ENCODE data around the gene TDP1.

Gene TDP1

DNA sequence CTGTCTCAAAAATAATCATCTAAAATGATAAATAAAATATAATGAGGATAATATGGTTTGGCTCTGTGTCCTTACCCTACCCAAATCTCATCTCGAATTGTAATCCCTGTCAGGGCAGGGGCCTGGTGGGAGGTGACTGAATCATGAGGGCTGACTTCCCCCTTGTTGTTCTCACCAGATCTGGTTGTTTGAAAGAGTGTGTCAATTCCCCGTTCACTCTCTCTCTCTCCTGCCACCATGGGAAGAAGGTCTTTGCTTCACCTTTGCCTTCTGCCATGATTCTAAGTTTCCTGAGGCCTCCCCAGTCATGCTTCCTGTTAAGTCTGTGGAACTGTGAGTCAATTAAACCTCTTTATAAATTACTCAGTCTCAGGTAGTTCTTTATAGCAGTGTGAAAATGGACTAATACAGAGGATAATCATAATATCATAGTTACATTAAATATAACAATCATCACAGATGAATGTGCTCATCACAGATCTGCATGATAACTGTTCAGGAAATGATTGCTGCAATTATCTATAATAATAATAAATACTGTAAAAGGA is 13.8 kb upstream of the TDP1 start:
- no peak for DNase-seq (ENCODE audit: low read depth in 2 of 2)

DNA sequence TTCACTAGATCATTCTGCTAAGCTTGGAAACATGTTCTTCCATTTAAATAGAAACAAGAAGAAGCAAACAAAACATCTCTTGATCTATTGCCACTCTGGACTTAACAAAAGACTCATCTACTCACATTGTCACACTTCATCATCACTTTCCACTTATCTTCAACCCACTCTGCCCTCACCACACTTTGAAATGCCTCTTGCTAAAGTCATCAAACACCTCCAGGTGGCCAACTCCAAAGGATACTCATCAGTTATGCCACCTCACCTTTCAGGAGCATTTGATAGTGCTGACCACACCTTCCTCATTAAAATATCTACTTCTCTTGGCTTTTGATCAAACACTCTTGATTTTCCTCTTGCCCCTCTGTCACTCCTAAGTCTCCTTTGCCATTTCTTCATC is 8.4 kb upstream of the TDP1 start:
- DNase-seq (ENCODE audit: low read depth in 2 of 2) = no peak

DNA sequence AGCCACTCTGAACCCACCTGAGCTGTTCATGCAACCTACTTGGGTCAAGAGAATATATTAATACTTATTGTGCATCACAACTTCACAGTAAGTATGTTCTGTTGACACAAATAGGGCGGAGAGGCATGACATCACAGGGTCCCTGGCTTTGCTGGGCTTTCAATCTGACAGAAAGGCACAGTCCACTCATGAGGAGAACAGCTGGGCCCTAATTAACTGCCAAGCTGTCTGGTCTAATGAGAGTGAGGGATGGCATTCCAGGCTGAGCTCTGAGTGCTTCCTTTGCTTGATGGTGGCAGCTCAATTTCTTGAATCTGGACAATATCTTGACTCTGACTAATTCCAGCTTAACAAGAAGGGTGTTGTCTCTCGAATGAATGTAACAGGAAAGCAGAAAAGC is 3.2 kb upstream of the TDP1 start:
- DNase-seq (ENCODE audit: low read depth in 2 of 2) = no peak

DNA sequence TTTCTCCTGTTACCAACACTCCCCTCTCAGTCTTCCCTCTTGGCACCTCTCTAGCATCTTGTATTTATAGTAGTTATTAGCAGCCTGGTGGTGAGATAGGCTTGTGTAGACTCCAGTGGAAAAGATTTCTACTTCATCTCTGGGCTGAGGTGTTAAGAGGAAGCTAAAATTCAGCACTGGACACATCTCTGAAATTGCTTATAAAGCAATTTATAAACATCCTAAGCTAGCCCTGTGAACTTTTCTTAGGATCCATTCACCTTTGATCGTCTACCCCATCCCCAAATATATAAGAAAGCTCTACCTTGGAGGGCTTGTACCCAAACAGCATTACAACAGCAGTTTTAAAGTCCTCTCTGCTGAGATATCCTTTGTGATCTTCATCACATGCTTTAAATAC is 2.1 kb upstream of the TDP1 start:
- no peak for DNase-seq (ENCODE audit: low read depth in 2 of 2)

GRCh38 chr14:89954070-89955021 is 1.4 kb upstream of the TDP1 start, which contains the start of gene EFCAB11:
TSS of gene EFCAB11 (minus strand) at chr14:89954730. CDS start at chr14:89954660, 70 bp downstream.
- DNase-seq (ENCODE audit: low read depth in 2 of 2) = peak; percentile 87 to 94

- no peak for DNase-seq (ENCODE audit: low read depth in 2 of 2)
Measured at GRCh38 chr14:89955022-89955744, 544 bp upstream of the TDP1 start.

DNA sequence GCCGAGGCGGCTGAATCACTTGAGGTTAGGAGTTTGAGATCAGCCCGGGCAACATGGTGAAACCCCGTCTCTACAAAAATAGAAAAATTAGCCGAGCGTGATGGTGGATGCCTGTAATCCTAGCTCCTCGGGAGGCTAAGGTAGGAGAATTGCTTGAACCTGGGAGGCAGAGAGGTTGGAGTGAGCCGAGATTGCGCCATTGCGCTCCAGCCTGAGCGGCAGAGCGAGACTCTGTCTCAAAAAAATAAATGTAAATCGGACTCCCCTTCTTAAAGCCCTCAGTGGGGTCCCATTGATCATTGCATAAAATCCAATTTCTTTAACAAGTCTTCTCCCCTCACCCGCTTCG is 908 bp downstream of the TDP1 start:
- no peak for DNase-seq (ENCODE audit: low read depth in 2 of 2)

DNA sequence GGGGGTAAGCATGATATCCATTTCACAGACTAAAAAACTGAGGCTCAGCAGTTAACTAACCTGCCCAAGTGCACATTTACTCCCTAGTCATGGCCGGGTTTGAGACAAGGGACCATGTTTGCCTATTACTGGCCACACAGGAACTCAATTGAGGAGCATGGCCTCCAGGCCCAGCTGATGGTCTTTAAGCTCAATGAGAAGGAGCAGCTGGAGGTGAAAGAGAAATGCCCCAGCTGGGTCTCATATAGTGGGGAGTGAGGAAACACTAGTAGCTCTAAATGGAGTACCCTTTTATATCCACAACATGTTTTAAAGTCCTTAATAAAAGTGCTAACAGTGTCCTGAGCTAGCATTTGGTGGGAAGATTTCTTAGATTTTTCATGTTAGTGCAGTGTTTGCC is 1.6 kb downstream of the TDP1 start:
- no peak for DNase-seq (ENCODE audit: low read depth in 2 of 2)

GRCh38 chr14:89957791-89958190 is 2.1 kb downstream of the TDP1 start:
- no peak for DNase-seq (ENCODE audit: low read depth in 2 of 2)

DNA sequence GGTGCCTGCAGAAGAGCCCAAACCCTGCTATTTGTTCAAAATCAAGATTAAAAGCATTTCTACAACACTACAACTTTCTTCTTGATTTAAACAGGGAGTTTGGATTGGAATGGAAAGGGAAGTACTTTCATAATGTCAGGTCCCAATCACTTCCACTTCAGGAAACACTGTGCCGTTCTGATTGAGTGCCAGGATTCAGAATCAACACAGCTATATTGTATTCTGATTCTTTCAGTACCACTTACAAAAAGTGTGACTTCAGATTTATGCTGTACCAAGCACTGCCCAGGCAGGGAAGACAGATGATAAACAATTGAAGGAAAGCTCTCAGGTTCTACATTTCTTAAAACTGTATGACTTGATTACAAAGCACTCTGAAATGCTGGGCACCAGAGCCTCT is 3.2 kb downstream of the TDP1 start:
- DNase-seq (ENCODE audit: low read depth in 2 of 2) = no peak

DNA sequence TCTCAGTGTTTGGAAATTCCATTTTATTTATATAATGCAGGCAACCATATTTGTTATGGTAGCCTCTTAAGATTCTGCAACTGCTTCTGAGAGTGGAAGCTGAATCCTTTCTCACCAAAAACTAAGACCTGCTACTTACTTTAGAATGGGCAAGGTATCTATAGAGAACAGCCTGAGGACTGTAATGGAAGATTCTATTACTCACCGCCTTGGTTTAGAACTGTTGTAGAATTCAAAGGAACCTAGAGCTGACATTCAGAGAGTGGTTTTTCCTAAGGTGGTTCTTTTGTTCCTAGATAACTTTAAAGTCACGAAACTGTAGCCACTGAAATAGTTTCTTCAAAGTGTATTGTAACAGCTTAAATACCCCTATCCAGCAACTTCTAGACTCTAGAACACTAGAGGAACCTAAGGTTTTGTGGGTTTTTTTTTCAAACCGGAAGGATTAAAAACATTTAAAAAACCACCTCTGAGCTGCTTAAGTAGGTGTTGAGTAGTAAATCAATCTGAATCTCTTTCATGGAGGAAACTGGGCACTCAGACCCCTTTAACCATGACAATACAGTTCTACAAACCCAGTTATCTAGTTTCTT is 4.2 kb downstream of the TDP1 start:
- no peak for DNase-seq (ENCODE audit: low read depth in 2 of 2)

GRCh38 chr14:89960914-89961313 is 5.2 kb downstream of the TDP1 start:
- DNase-seq (ENCODE audit: low read depth in 2 of 2) = no peak

GRCh38 chr14:89963288-89963978 is 7.7 kb downstream of the TDP1 start:
- DNase-seq (ENCODE audit: low read depth in 2 of 2) = no peak

- DNase-seq (ENCODE audit: low read depth in 2 of 2) = no peak
Measured at GRCh38 chr14:89965839-89966238, 10.1 kb downstream of the TDP1 start.

DNA sequence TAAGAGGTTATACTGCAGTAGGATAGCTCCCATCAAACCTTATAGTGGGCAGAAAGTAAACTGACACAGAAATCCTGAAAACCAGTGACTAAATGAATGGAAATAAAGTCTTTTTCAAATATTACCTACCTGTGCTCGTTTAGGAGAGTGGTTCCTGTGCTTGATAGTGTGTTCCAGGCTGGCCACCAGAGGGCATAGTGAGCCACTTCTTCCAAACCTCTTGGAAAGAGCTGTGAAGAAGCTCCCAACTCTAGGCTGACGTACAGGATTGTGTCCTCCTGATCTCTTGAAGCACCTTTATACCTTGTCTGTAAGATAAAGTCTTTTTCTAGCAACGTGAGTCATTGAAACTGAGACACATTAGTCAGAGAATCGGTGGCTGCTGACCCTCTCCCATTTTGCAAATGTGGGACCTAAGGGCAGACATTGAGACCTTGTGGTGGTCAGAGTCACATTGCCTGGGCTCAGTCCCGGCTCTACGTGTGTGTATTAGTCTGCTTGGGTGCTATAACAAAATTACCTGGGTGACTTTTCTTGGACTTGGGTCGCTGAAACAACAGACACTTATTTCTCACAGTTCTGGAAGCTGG is 17.6 kb downstream of the TDP1 start:
- DNase-seq (ENCODE audit: low read depth in 2 of 2) = peak in 1 of 2 donors; percentile 40

DNA sequence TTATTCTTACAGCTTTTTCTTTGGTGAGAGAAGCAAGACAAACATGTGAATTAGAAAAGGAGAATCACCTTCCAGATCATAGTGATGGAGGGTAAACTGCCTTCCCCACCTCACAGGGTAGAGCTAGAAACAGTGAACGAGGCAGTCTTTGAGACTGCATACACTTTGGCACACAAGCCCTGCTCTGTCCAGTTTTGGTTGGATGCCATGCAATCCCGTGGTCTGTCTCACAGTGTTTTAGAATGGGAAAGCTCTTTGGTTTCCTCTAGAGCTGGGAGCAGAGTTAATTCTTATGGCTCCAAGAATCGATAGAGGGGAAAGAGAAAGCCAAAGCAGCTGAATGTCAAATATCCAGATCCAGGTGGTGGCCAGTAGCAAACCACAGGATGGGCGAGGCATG is 21.9 kb downstream of the TDP1 start:
- DNase-seq (ENCODE audit: low read depth in 2 of 2) = no peak

- no peak for DNase-seq (ENCODE audit: low read depth in 2 of 2)
Measured at GRCh38 chr14:89978656-89979055, 22.9 kb downstream of the TDP1 start.

- DNase-seq (ENCODE audit: low read depth in 2 of 2) = no peak
Measured at GRCh38 chr14:89983375-89983774, 27.6 kb downstream of the TDP1 start.

DNA sequence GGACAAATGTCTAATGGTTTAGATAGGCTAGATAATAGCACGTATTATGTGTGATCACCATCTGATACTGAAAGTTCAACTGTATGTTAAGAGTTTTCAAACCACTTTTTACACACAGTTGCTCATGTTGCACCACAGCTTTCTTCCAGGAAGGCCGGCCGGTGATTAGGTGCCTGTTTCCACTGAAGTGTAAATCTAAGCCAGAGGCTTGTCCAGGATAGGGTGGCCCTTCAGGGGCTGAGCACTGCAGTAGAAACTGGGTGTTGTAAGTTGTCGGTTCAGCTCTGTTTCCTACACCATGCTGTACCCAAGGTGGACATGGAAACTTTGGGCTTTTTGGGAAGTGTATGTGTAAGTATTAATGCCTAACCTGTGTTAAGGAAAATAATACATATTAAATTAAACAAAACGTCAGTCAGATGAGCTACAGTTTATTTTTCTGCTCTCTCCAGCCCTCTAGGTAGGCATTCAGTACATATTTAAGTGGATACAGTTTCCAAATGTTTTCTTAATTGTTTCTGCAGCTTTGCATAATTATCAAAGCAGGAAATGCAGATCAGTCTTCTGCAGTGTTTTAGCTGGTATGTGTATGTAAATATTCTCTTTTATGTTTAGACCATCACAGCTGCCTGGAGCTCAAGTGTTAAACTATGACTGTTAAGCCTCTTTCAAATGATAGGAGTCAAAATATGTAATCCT is 30.9 kb downstream of the TDP1 start:
- DNase-seq (ENCODE audit: low read depth in 2 of 2) = no peak

GRCh38 chr14:89987161-89987475 is 31.4 kb downstream of the TDP1 start:
- DNase-seq (ENCODE audit: low read depth in 2 of 2) = no peak

DNA sequence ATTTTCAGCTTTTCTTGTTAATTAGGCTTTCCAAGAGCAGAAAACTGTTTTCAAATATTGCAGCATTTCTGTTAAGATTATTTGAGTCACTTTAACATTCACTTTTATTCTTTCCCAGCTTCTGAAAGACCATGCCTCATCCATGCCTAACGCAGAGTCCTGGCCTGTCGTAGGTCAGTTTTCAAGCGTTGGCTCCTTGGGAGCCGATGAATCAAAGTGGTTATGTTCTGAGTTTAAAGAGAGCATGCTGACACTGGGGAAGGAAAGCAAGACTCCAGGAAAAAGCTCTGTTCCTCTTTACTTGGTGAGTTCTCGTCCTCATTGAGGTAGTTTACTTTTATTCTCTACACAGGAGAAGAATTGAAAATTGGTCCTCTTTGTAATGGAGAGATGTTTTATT is 33.1 kb downstream of the TDP1 start:
- no peak for DNase-seq (ENCODE audit: low read depth in 2 of 2)
